Mesodermal cell (in vitro differentiated cells): ENCODE data around the gene PCOLCE2.

Source experiments
- H3K27ac ChIP-seq: 2 replicates; pipeline ENCODE4 v1.7.0; 2013; ENCODE audit warnings: mild to moderate bottlenecking, low read depth, low read length, moderate library complexity; ENCODE audit not compliant: severe bottlenecking
- H3K36me3 ChIP-seq: 2 replicates; pipeline ENCODE4 v1.7.1; 2013; ENCODE audit warnings: mild to moderate bottlenecking, low read length, moderate library complexity; ENCODE audit not compliant: control insufficient read depth, insufficient read depth
- H3K4me1 ChIP-seq: one replicate; pipeline ENCODE4 v1.7.1; 2013; ENCODE audit warnings: mild to moderate bottlenecking, low read length; ENCODE audit not compliant: insufficient read depth, control insufficient read depth, poor library complexity, severe bottlenecking
- H3K4me3 ChIP-seq: 2 replicates; pipeline ENCODE4 v1.7.0; 2013; ENCODE audit warnings: low read length, control low read depth, mild to moderate bottlenecking; ENCODE audit not compliant: insufficient read depth, poor library complexity, severe bottlenecking; ENCODE audit errors: extremely low read depth
- H3K9me3 ChIP-seq: 2 replicates; pipeline ENCODE4 v1.7.1; 2013; ENCODE audit warnings: mild to moderate bottlenecking, low read length, moderate library complexity; ENCODE audit not compliant: control insufficient read depth
- WGBS, 2 experiments: methylation state at CpG; one replicate each; pipeline ENCODE4 v1.1.5; 2013; ENCODE audit warnings: missing lambda C conversion rate in 2 of 2; ENCODE audit not compliant: insufficient coverage in 2 of 2; 5-methylcytosine and 5-hydroxymethylcytosine counted together

Gene PCOLCE2

GRCh38 chr3:142808103-142808917 is 80.6 kb downstream of the PCOLCE2 start:
- Histone ChIP-seq H3K4me3 (no peak overlapping the region), H3K36me3 (peaks cover 11% of the 10 kb centered on the region), H3K4me1 (no peaks in the 10 kb centered on the region), H3K27ac (no peak overlapping the region), H3K9me3 (no peaks in the 10 kb centered on the region)
- 95% methylated on average over 9 of the region's 9 CpGs for WGBS, 2 experiments

DNA sequence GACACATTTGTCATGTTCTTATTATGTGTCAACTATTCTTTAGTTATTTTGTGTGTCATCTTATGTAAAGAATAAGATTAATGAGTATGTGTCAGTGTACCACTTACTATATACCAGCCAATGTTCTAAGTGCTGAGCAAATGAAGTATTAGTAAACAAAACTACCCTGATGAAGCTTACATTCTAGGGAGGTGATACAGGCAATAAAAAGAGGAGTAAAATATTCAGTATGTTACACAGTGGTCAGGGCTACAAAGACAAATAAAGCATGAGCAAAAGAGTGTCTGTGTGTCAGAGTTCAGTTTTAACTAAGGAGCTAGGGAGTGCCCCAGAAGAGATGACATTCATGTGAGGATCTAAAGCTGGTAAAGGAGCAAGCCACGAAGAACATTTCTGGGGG is 86.0 kb downstream of the PCOLCE2 start:
- Histone ChIP-seq H3K9me3 (no peaks in the 10 kb centered on the region), H3K4me3 (no peak overlapping the region), H3K4me1 (no peaks in the 10 kb centered on the region), H3K36me3 (peaks cover 11% of the 10 kb centered on the region), H3K27ac (peak overlapping the region; percentile 20)
- WGBS, 2 experiments: 88 to 100% methylated on average over 1 of the region's 1 CpG

GRCh38 chr3:142801746-142802145 is 87.1 kb downstream of the PCOLCE2 start:
- Histone ChIP-seq H3K4me3 (no peak overlapping the region), H3K4me1 (no peaks in the 10 kb centered on the region), H3K36me3 (peaks cover 11% of the 10 kb centered on the region), H3K9me3 (no peaks in the 10 kb centered on the region), H3K27ac (no peak overlapping the region)
- WGBS, 2 experiments: no CpG with 5 or more reads among the region's 2 CpGs

- Histone ChIP-seq H3K9me3 (no peaks in the 10 kb centered on the region), H3K36me3 (no peaks in the 10 kb centered on the region), H3K27ac (no peak overlapping the region), H3K4me3 (no peak overlapping the region), H3K4me1 (no peaks in the 10 kb centered on the region)
- 92% methylated on average over 2 of the region's 2 CpGs; no CpG with 5 or more reads in 1 of the 2 experiments for WGBS, 2 experiments
These were observed 92.1 kb downstream of the PCOLCE2 start for GRCh38 chr3:142796823-142797222.

DNA sequence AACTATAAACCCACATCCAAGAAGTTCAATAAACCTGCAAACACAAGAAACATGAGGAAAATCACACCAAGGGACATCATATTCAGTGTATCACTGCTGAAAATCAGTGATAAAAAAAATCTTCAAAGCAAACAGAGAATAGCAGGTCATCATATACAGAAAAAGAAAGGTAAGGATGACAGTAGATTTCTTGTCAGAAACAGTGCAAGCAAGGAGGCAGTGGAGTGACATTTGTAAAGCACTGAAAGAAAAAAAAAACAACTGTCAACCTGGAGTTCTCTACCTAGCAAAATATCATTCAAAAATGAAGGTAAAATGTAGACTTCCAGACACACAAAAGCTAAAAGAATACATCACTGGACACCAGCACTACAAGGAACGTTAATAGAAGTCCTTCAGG is 93.6 kb downstream of the PCOLCE2 start:
- Histone ChIP-seq H3K36me3 (no peaks in the 10 kb centered on the region), H3K4me1 (no peaks in the 10 kb centered on the region), H3K27ac (no peak overlapping the region), H3K4me3 (no peak overlapping the region), H3K9me3 (no peaks in the 10 kb centered on the region)
- WGBS, 2 experiments: no CpG with 5 or more reads among the region's 1 CpG

DNA sequence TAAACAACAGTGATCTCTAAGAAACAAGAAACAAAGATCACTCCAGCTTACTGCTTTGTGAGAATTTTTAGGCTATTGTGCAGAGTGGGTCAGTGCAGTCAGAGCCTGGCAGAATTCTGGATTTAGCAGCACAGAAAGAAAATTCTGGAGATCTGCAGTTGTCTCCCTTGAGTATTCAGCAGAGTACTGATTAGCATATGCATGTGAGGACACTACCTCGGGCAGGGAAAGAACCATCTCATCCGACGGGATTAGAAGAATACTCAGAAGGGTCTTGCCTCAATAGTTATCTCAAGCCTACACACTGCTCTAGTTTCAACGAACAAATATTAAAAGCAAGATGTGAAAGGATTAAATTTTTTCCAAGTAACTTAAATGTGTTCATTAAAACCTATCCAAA is 94.4 kb downstream of the PCOLCE2 start:
- no peaks in the 10 kb centered on the region for H3K9me3 ChIP-seq
- H3K36me3 ChIP-seq: no peaks in the 10 kb centered on the region
- 33 to 97% methylated on average over 1 to 3 of the region's 4 CpGs for WGBS, 2 experiments
- no peak overlapping the region for H3K27ac ChIP-seq
- H3K4me3 ChIP-seq: no peak overlapping the region
- H3K4me1 ChIP-seq: no peaks in the 10 kb centered on the region

DNA sequence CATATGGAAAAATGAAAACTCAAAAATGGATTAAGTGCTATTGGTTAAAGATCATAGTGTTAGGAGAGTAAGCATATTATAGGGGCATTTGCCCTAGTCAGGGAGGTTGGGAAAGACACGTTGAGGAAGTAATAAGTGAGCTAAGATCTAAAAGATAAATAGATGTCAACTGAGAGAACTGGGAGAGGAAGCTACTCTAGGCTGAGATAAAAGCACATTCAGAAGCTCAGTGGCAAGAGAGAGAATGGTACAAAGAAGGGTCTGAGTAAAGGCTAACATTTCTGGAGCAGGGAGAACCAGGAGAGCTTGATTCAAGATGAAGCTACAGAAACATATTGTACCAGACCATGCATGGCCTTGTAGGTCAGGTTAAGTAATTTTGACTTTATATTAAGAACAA is 101.2 kb downstream of the PCOLCE2 start:
- WGBS, 2 experiments: 75 to 100% methylated on average over 1 of the region's 1 CpG
- H3K9me3 ChIP-seq: no peaks in the 10 kb centered on the region
- no peak overlapping the region for H3K4me3 ChIP-seq
- peaks cover 7% of the 10 kb centered on the region for H3K36me3 ChIP-seq
- no peak overlapping the region for H3K27ac ChIP-seq
- H3K4me1 ChIP-seq: no peaks in the 10 kb centered on the region

GRCh38 chr3:142785996-142786395 is 102.9 kb downstream of the PCOLCE2 start:
- Histone ChIP-seq H3K36me3 (peaks cover 7% of the 10 kb centered on the region), H3K4me3 (no peak overlapping the region), H3K27ac (no peak overlapping the region), H3K4me1 (no peaks in the 10 kb centered on the region), H3K9me3 (no peaks in the 10 kb centered on the region)
- WGBS, 2 experiments: no CpG with 5 or more reads among the region's 4 CpGs

DNA sequence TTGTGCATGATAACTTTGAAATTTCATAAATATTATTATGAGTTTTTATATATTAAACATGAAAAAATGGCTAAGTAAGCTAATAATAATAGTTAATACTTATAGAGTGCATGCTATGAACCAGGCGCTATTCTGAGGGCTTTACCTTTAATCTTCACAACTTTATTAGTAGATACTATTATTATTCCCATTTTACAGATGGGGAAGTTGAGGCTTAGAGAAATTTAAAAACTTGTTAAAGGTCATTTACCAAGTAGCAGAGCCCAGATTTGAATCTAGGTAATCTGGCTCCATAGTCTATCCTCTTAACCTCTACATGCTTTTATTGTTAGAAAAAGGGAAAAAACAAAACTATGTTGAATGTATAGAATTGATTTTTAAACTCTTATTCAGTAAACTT is 104.7 kb downstream of the PCOLCE2 start:
- no peak overlapping the region for H3K4me3 ChIP-seq

DNA sequence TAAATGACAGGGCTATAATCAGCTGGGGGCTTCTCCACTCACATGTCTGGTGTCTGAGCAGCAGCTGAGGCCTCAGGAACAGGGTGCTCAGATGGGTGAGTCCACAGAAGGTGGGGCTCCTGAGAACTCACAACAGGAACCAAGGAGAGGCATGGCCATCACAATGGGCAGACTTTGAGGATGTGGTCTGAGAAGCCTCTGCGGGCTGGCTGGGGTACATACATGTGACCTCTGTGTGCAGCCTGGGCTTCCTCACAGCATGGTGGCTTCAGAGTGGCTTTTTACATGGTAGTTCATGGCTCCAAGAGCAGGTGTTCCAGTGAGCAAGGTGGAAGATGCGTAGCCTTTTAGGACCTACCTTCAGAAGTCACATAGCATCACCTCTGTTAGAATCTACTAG is 106.3 kb downstream of the PCOLCE2 start:
- Histone ChIP-seq H3K27ac (no peak overlapping the region), H3K36me3 (peaks cover 11% of the 10 kb centered on the region), H3K9me3 (no peaks in the 10 kb centered on the region), H3K4me3 (no peak overlapping the region), H3K4me1 (no peaks in the 10 kb centered on the region)
- 94 to 100% methylated on average over 1 to 2 of the region's 2 CpGs for WGBS, 2 experiments

More for the DNA sequence above, 104.7 kb downstream of the PCOLCE2 start:
- no peaks in the 10 kb centered on the region for H3K9me3 ChIP-seq
- no peak overlapping the region for H3K27ac ChIP-seq
- no CpG with 5 or more reads among the region's 1 CpG for WGBS, 2 experiments
- no peaks in the 10 kb centered on the region for H3K4me1 ChIP-seq
- peaks cover 11% of the 10 kb centered on the region for H3K36me3 ChIP-seq

DNA sequence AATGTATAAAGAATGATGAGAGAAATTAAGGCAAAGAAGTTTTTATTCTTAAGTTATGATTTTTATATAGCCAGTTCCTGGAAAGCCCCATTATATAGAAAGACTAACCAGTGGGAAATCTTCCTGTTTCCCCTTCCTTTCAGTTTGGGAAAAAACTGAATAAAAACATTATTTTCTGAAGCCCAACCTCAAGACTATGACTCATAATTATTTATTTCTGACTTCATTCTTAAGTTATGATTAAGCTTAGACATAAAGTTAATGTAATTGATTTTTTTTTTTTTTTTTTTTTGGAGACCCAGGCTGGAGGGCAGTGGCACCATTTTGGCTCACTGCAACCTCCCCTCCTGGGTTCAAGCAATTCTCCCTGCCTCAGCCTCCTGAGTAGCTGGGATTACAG is 109.3 kb downstream of the PCOLCE2 start:
- H3K4me1 ChIP-seq: no peaks in the 10 kb centered on the region
- peaks cover 8% of the 10 kb centered on the region for H3K36me3 ChIP-seq
- no peak overlapping the region for H3K4me3 ChIP-seq
- H3K9me3 ChIP-seq: no peaks in the 10 kb centered on the region
- no peak overlapping the region for H3K27ac ChIP-seq
